ENCODE measurements around the gene PROSER3. TPM values are rescaled to one million over a fixed set of nuclear protein-coding genes. Genes with fewer than 3 reads are reported as not detected.

PROSER3 gene
- total and polyA plus RNA-seq, 2 donors (not counting 3 experiments of a cell fraction or from before 2014, with no cell fraction given): 18.3 to 28.3 TPM

DNA sequence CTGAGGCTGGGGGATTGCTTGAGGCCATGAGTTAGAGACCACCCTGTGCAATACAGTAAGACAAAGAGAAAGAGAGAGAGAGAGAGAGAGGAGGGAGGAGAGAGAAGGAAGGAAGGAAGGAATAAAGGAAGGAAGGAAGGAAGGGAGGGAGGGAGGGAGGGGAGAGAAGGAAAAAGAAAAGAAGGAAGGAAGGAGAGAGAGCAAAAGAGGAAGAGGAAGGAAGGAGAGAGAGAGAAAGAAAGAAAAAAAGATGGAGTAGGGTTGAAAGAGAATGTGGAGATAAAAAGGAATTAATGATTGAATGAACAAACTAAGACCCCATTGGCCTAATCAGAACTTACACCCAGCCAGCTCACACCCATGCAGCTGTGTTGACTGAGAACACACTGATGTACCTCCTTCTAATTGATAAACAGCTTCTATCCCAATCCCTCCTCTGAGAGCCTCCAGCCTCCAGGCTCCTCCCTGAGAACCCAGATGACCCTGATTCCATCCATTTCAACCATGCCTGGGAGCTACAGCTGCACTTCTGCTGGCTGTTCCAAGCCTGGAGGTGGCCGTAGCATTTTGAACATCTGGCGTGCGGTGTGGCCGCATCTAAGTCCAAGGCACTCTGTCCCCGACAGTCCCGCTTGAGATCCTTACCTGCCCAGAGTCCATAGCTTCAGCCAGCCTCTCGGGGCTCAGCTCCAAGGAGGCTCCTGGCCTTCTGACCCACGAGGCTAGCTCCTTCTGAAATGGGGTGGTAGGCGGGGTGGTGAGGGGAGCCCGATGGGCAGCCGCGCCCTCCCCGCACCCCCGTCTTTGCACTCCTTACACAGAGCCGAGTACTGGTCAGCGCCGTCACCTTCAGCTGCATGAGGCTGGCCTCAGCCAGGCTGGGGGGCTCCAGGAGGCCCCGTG lies 53.6 kb downstream of the PROSER3 start:
- ChIA-PET CTCF (no interaction called here), POLR2A (no interaction called here)
- H4K20me1 ChIP-seq (replicated peaks; ENCODE audit: control insufficient read depth, extremely low read depth, insufficient read depth, low read length): no peaks in the 10 kb centered on the region
- no TSS peak for BruUV-seq (replicated peaks)
- DNase-seq (ENCODE audit: low read depth, low spot score) (no peak), FAIRE-seq (no peak)
- H3K79me2 ChIP-seq (ENCODE audit: control insufficient read depth, insufficient read depth, low read length): no peaks in the 10 kb centered on the region
- intact Hi-C loops (cut with micrococcal nuclease) (no loop called here), dilution Hi-C loops (cut with MboI; ENCODE audit: extremely low pct_ligation_motif_present, low sequenced_read_pairs) (no loop called here)
- no peaks in the 10 kb centered on the region for H3K36me3 ChIP-seq (ENCODE audit: control insufficient read depth in 2 of 2, extremely low read depth in 1 of 2, insufficient read depth in 2 of 2, low read length in 2 of 2)
- no peak overlapping the region for H3K4me3 ChIP-seq (replicated peaks in 1 of 3; ENCODE audit: insufficient read depth in 1 of 3, low read depth in 1 of 3, low read length in 3 of 3)
- no peak overlapping the region for H3K4me2 ChIP-seq (ENCODE audit: insufficient read depth, low read length)
- no peak overlapping the region for H3K9ac ChIP-seq (replicated peaks; ENCODE audit: extremely low read depth, insufficient read depth, low read length)
- no peaks in the 10 kb centered on the region for H3K9me3 ChIP-seq (replicated peaks; ENCODE audit: control insufficient read depth, insufficient read depth, low read length)
- no peaks in the 10 kb centered on the region for H3K9me1 ChIP-seq (replicated peaks; ENCODE audit: control insufficient read depth, extremely low read depth, insufficient read depth, low read length)
- no peaks in the 10 kb centered on the region for H3K4me1 ChIP-seq (ENCODE audit: control insufficient read depth, extremely low read depth, insufficient read depth, low read length)
- no peak for TF ChIP-seq JUN (IDR thresholded peaks at IDR 0.05; ENCODE audit: borderline replicate concordance, insufficient read depth, insufficient read length, low read depth)
- no peak for TF ChIP-seq MYC (IDR thresholded peaks at IDR 0.05; ENCODE audit: low read depth, low read length)
- TF ChIP-seq MAX (IDR thresholded peaks at IDR 0.05; ENCODE audit: insufficient read depth, insufficient read length): no peak
- no peak for TF ChIP-seq POLR2AphosphoS5 (IDR thresholded peaks at IDR 0.05; ENCODE audit: insufficient read depth, low read depth, low read length)
- no peak for TF ChIP-seq CTCF (IDR thresholded peaks at IDR 0.05; ENCODE audit: extremely low read depth in 1 of 2, insufficient read depth in 1 of 2, low read depth in 1 of 2, low read length in 2 of 2)
- TF ChIP-seq GATA2 (IDR thresholded peaks at IDR 0.05; ENCODE audit: insufficient read depth, insufficient read length, low read depth, low read length): no peak
- TF ChIP-seq POLR2A (IDR thresholded peaks at IDR 0.05; ENCODE audit: low read depth, low read length): no peak
- TF ChIP-seq EZH2 (IDR thresholded peaks at IDR 0.05; ENCODE audit: borderline replicate concordance, low read depth, low read length, severe bottlenecking): no peak
- no peak for TF ChIP-seq FOS (IDR thresholded peaks at IDR 0.05; ENCODE audit: borderline replicate concordance, insufficient read depth, low read length)
- no peak overlapping the region for H3K27ac ChIP-seq (ENCODE audit: insufficient read depth, low read depth, low read length)
- H2AFZ ChIP-seq (ENCODE audit: low read depth, low read length): no peak overlapping the region
- peaks cover 0 to 1% of the 10 kb centered on the region in 2 experiments for H3K27me3 ChIP-seq (ENCODE audit: control insufficient read depth in 2 of 2, insufficient read depth in 2 of 2, low read length in 2 of 2)
